ENCODE results near the gene TMEM143. TPM values are rescaled to one million over a fixed set of nuclear protein-coding genes. Genes with fewer than 3 reads are reported as not detected.

The TMEM143 gene
- total RNA-seq: 10 to 100 TPM; 17.1 to 17.9 TPM

DNA sequence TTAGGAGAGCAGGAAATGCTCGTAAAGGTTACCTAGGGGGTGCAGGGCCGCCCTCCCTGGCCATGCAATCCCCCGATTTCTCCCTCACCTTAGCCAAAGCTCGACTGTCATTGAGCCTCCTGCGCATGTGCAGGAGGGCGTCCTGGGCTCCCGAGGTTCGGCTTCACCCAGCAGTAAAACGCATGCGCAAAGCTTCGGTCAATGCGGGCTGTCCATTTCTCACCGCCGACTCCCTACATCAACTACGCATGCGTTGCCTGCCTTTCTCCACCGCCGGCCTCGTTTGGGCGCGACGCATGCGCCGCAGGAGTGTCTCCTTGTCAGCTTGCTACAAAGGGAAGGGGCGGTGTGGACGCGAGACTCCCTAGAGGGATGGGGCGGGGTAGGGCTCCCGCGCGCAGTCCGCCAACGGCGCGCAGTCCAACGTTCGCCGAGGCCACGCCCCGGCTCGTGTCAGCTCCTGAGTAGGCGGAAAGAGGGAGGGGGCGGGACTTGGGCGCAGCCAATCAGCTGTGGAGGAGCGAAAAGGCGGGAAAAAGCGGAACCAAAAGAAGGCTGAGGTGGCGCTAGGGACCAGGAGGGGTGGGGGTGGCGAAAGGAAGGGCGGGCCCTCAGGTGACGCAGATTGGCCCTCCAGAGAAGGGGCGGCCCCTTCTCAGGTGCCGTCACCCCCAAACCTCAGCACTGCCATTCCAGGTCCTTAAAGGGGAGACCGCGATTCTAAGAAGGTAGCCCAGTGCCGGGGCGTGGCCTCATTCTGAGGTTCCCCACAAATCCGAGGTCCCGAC, at the start of gene TMEM143, which contains the start of gene SYNGR4:
TMEM143 (minus strand) TSS at position 131 of the 788 bp plus-strand sequence; CDS start at position 111, 20 bp downstream.
SYNGR4 (plus strand) TSS at position 558 of the 788 bp plus-strand sequence. CDS start 1,476 bp downstream, outside the sequence.
- peak; percentile 99 for DNase-seq
- Mint-ChIP-seq H3K36me3 (peaks cover 4% of the 10 kb centered on the region), H3K4me1 (ENCODE audit: low read depth) (peaks cover 14% of the 10 kb centered on the region), H3K27me3 (no peaks in the 10 kb centered on the region), H3K4me3 (peak within 1 kb of the TSS; percentile 88), H3K27ac (peak within 1 kb of the TSS; percentile 94), H3K9me3 (no peaks in the 10 kb centered on the region)
- POLR2A ChIA-PET: interaction anchor here (0.6 to 1.9 kb wide), 12 partner anchors 11 to 255 kb away, joined by 3 to 15 read pairs (median 4); partner anchors contain the start of genes KDELR1, RPL18 and SPHK2
- intact Hi-C loops (cut with micrococcal nuclease): loop anchor here (1.0 kb wide), 8 partner anchors 27 to 255 kb away; partner anchors contain the start of genes GRWD1, KDELR1, LIG1 and RPL18
- CTCF ChIA-PET: interaction anchor here (0.8 to 2.7 kb wide), 13 partner anchors 11 to 220 kb away, joined by 3 to 29 read pairs (median 4); partner anchors contain the start of genes GRIN2D, GRWD1 and KDELR1

DNA sequence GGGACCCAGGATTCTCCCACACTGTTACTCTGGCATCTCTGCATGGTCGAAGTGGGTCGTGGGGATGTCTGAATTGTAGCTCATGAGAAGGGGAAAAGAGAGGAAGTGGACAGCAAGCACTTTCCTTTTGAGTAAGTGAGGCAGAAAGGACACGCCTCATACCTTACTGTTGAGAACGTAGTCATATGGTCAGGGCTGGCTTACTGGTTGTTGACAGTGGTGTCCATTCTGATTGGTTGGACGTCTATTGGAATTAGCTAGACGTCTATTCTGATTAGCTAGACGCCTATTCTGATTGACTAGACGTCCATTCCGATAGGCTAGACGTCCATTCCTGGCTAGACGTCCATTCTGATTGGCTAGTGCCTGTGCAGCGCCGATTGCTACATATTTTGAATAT, 42.1 kb upstream of the TMEM143 start:
- ChIA-PET POLR2A (no interaction called here), CTCF (no interaction called here)
- no peak overlapping the region for H3K4me3 Mint-ChIP-seq
- H3K27me3 Mint-ChIP-seq: peaks cover 5% of the 10 kb centered on the region
- no peaks in the 10 kb centered on the region for H3K36me3 Mint-ChIP-seq
- peaks cover 2% of the 10 kb centered on the region for H3K9me3 Mint-ChIP-seq
- intact Hi-C loops (cut with micrococcal nuclease): no loop called here
- H3K27ac Mint-ChIP-seq: no peak overlapping the region
- no peaks in the 10 kb centered on the region for H3K4me1 Mint-ChIP-seq (ENCODE audit: low read depth)
- no peak for DNase-seq

- no peak for DNase-seq
- POLR2A ChIA-PET: no interaction called here
- Mint-ChIP-seq H3K9me3 (peaks cover 2% of the 10 kb centered on the region), H3K27me3 (peaks cover 5% of the 10 kb centered on the region), H3K4me1 (ENCODE audit: low read depth) (peaks cover 2% of the 10 kb centered on the region), H3K27ac (no peak overlapping the region), H3K36me3 (no peaks in the 10 kb centered on the region), H3K4me3 (no peak overlapping the region)
- CTCF ChIA-PET: no interaction called here
- intact Hi-C loops (cut with micrococcal nuclease): no loop called here
Observed at GRCh38 chr19:48405010-48405659, 41.4 kb upstream of the TMEM143 start.

DNA sequence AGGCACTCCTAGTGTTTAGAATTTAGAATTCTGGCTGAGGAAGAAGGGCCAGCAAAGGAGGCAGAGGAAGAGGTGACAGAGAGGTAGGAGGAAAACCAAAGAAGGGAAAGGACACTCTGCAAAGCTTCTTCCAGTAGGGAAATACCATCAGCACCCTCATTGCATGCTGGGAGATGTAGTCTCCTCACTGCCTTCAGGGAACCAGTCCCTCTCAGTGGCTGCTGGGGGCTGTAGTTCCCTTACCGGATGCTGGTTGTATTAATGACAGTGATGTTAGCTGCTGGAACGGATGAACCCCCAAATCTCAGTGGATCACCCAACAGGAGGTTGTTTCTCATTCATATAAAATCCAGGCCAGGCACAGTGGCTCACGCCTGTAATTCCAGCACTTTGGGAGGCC, 39.9 kb upstream of the TMEM143 start:
- intact Hi-C loops (cut with micrococcal nuclease): no loop called here

DNA sequence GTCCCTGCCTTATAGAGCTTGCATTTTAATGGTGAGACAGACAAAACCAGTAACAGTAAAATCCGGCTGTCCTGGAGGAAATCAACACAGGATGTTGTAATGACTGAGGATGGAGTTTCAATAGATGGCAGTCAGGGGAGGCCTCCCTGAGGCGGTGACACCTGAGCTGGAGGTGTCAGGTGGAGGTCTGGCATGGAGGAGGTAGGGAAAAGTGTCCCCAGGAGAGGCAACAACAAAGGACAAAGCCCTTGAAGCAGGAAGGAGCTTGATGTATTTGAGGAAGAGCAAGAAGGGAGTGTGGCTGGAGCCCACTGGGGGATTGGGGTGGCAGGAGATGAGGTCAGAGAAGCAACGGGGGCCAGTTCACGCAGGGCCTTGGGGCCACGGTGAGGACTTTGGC, 37.5 kb upstream of the TMEM143 start:
- no peak for DNase-seq
- Mint-ChIP-seq H3K4me3 (no peak overlapping the region), H3K27ac (no peak overlapping the region), H3K27me3 (peaks cover 14% of the 10 kb centered on the region), H3K4me1 (ENCODE audit: low read depth) (peaks cover 19% of the 10 kb centered on the region), H3K36me3 (no peaks in the 10 kb centered on the region), H3K9me3 (peaks cover 4% of the 10 kb centered on the region)
- intact Hi-C loops (cut with micrococcal nuclease): no loop called here
- CTCF ChIA-PET: interaction anchor here (0.8 to 4.0 kb wide), 2 partner anchors 10 to 13 kb away, joined by 3 to 24 read pairs; partner anchors contain the start of gene KDELR1
- POLR2A ChIA-PET: no interaction called here

More for the DNA sequence above, 39.9 kb upstream of the TMEM143 start:
- H3K36me3 Mint-ChIP-seq: no peaks in the 10 kb centered on the region
- H3K4me3 Mint-ChIP-seq: no peak overlapping the region
- CTCF ChIA-PET: interaction anchor here (4.0 kb wide), 1 partner anchor 12 kb away, joined by 24 read pairs; the partner anchor contains the start of gene KDELR1
- H3K4me1 Mint-ChIP-seq (ENCODE audit: low read depth): peaks cover 9% of the 10 kb centered on the region
- H3K9me3 Mint-ChIP-seq: peaks cover 4% of the 10 kb centered on the region
- DNase-seq: peak; percentile 65
- no peak overlapping the region for H3K27ac Mint-ChIP-seq
- POLR2A ChIA-PET: no interaction called here
- H3K27me3 Mint-ChIP-seq: peaks cover 3% of the 10 kb centered on the region

GRCh38 chr19:48400018-48400742, 36.4 kb upstream of the TMEM143 start:
- POLR2A ChIA-PET: no interaction called here
- Mint-ChIP-seq H3K27ac (no peak overlapping the region), H3K4me1 (ENCODE audit: low read depth) (peaks cover 23% of the 10 kb centered on the region), H3K9me3 (peaks cover 2% of the 10 kb centered on the region), H3K27me3 (peaks cover 21% of the 10 kb centered on the region), H3K36me3 (no peaks in the 10 kb centered on the region), H3K4me3 (no peak overlapping the region)
- DNase-seq: peak; percentile 51
- CTCF ChIA-PET: interaction anchor here (0.8 to 1.6 kb wide), 2 partner anchors 9 to 14 kb away, joined by 3 to 6 read pairs; partner anchors contain the start of gene KDELR1
- intact Hi-C loops (cut with micrococcal nuclease): no loop called here

GRCh38 chr19:48398375-48399235, 34.9 kb upstream of the TMEM143 start:
- no peaks in the 10 kb centered on the region for H3K36me3 Mint-ChIP-seq
- ChIA-PET CTCF (interaction anchor here (1.6 kb wide), 1 partner anchor 7 kb away, joined by 6 read pairs; the partner anchor contains the start of gene KDELR1), POLR2A (no interaction called here)
- peak overlapping the region; percentile 29 for H3K27ac Mint-ChIP-seq
- H3K4me1 Mint-ChIP-seq (ENCODE audit: low read depth): peaks cover 32% of the 10 kb centered on the region
- peak; percentile 92 for DNase-seq
- H3K27me3 Mint-ChIP-seq: peaks cover 31% of the 10 kb centered on the region
- H3K4me3 Mint-ChIP-seq: peak overlapping the region; percentile 76
- intact Hi-C loops (cut with micrococcal nuclease): loop anchor here (1.0 to 5.0 kb wide), 4 partner anchors 16 to 221 kb away; partner anchors contain the start of genes GRWD1, RPL18 and SPHK2
- H3K9me3 Mint-ChIP-seq: peaks cover 2% of the 10 kb centered on the region

DNA sequence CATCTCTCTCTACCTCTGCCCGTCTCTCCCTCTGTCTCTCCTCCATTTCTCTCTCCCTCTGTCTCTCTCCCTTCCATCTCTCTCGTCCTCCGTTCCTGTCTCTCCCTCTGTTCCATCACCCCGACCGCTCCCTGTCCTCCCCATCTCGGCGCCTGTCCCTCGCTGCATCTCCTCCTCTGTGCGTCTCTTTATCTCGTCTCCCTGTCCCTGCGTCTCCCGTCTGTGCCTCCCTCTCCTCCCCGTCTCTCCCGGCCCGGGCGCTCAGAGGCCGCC, 34.3 kb upstream of the TMEM143 start:
- no peak overlapping the region for H3K27ac Mint-ChIP-seq
- H3K4me3 Mint-ChIP-seq: peak overlapping the region; percentile 76
- CTCF ChIA-PET: no interaction called here
- POLR2A ChIA-PET: no interaction called here
- DNase-seq: no peak
- peaks cover 31% of the 10 kb centered on the region for H3K27me3 Mint-ChIP-seq
- peaks cover 2% of the 10 kb centered on the region for H3K9me3 Mint-ChIP-seq
- H3K4me1 Mint-ChIP-seq (ENCODE audit: low read depth): peaks cover 32% of the 10 kb centered on the region
- H3K36me3 Mint-ChIP-seq: no peaks in the 10 kb centered on the region
- intact Hi-C loops (cut with micrococcal nuclease): loop anchor here (1.0 to 5.0 kb wide), 4 partner anchors 17 to 221 kb away; partner anchors contain the start of genes GRWD1, RPL18 and SPHK2

DNA sequence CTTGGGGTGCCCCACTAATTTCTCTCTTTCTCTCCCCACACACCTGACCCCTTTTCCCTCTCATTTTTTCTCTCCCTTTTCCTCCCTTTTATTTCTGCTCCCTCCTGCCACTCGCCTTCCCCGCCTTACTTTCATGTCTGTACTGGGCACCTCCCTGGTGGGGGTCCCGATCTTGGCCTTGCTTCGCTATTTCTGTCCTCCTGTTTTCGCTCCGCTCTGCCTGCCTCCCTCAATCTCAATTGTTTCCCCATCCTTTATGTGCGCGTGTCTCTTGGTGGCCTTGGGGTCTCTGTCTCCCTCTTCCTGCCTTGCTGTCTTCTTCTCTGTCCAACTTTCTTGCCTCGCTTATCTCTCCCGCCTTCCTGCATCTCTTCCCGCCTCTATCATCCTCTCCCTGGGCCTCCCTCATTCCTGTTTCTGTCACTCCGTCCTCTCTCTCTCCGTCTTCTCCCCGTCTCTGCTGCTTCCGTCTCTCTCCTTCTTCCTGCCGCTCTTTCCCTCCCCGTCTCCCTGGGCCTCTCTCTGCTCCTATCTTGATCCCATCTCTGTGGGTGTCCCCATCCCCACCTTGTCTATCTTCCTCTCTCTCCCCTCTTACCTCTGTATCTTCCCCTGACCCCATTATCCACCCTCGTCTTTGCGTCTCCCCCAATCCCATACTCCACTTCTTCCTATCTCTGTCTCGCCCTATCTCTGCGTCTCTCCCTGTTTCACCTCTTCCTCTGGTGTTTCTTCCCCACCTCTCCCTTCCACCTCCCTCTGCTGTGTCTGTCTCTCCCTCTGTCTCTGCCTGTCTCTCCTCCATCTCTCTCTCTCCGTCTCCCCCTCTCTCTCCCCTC, 33.7 kb upstream of the TMEM143 start:
- intact Hi-C loops (cut with micrococcal nuclease): loop anchor here (1.0 to 5.0 kb wide), 4 partner anchors 17 to 222 kb away; partner anchors contain the start of genes GRWD1, RPL18 and SPHK2
- CTCF ChIA-PET: no interaction called here
- DNase-seq: no peak
- Mint-ChIP-seq H3K36me3 (no peaks in the 10 kb centered on the region), H3K27ac (no peak overlapping the region), H3K4me3 (peak overlapping the region; percentile 76), H3K27me3 (peaks cover 34% of the 10 kb centered on the region), H3K9me3 (peaks cover 2% of the 10 kb centered on the region), H3K4me1 (ENCODE audit: low read depth) (peaks cover 32% of the 10 kb centered on the region)
- POLR2A ChIA-PET: no interaction called here

- intact Hi-C loops (cut with micrococcal nuclease): loop anchor here (5.0 kb wide), 1 partner anchor 64 kb away; no protein-coding TSS in a partner anchor
- Mint-ChIP-seq H3K27ac (no peak overlapping the region), H3K4me3 (no peak overlapping the region), H3K9me3 (peaks cover 2% of the 10 kb centered on the region), H3K4me1 (ENCODE audit: low read depth) (peaks cover 34% of the 10 kb centered on the region), H3K36me3 (no peaks in the 10 kb centered on the region), H3K27me3 (peaks cover 34% of the 10 kb centered on the region)
- no peak for DNase-seq
- POLR2A ChIA-PET: no interaction called here
- CTCF ChIA-PET: no interaction called here
Observed at GRCh38 chr19:48396824-48397176, 33.1 kb upstream of the TMEM143 start.

Measured in activated CD4-positive, alpha-beta memory T cell treated with anti-CD3 and anti-CD28 coated beads for 36 hours (primary cell).